GM18517 (cell line): ENCODE data around the gene GPC4.

ENCODE experiments used
- ATAC-seq: cut with Tn5 transposase; IDR thresholded peaks from one replicate; pipeline ENCODE4 v1.9.1; 2021; ENCODE audit warnings: mild to moderate bottlenecking, moderate library complexity; ENCODE audit not compliant: unreplicated experiment

GPC4 gene

DNA sequence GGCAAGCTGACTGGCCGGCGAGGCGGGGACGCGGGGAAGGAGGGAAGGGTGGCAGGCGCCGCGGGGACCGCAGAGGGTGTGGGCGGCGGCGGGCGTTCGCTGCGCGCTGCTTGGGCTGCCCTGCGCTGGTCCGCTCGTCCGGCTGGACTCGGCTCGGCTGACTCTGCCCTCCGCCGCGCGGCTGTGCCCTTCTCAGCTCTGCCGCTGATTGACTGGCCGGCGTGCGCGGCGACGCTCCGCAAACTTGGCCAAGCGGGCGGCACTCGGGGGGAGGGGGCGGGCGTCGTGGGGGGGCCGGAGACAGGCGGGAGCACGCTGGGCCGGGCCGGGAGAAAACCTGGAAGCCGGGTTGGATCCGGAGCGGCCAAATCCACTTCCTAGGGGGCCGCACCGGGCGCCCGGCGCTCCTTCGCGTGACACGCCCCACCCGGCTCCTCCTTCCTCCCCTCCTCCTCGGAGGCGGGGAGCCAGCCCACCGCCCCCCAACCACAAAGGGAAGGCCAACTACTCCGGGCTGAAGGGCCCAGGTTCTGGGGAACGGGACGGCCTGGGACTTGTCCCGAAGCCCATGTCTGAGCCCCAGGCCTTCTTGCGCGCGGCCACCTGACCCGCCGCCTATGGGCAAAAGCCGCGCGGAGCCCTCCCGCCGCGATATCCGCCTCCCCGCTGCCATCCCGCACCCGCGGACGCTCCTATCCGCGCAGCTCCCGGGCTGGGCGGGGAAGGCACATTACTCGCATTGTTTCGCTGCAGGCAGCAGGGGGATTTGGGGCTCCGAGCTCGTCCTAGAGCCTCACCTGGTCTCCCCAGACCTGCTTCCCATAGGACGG is at the start of gene GPC4:
TSS of gene GPC4 (minus strand) at position 214 of the 830 bp plus-strand sequence. CDS start 524 bp downstream, outside the sequence.
- no peak for ATAC-seq

DNA sequence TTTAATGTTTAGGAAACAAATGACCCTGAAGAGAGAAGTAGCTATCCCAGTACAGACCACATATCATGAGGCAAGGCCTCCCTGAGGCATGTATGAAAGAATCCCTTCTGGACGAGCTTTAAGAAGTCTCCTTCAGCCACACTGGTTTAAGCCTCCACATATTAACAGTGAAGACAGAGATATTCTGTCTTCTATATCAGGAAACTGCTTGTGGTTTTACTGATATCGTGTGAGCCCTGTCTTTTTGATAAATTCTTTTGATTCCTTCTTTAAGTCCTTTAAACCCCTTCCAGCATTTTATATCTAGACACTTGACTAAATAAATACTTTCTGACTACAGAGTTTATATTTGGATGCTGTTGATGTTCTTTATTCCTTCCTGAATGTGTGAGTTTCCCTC is 45.9 kb upstream of the GPC4 start:
- ATAC-seq = no peak

- ATAC-seq = no peak
Observed at GRCh38 chrX:133454924-133455323, 39.6 kb upstream of the GPC4 start.

- no peak for ATAC-seq
Observed at GRCh38 chrX:133454491-133454914, 39.2 kb upstream of the GPC4 start.

DNA sequence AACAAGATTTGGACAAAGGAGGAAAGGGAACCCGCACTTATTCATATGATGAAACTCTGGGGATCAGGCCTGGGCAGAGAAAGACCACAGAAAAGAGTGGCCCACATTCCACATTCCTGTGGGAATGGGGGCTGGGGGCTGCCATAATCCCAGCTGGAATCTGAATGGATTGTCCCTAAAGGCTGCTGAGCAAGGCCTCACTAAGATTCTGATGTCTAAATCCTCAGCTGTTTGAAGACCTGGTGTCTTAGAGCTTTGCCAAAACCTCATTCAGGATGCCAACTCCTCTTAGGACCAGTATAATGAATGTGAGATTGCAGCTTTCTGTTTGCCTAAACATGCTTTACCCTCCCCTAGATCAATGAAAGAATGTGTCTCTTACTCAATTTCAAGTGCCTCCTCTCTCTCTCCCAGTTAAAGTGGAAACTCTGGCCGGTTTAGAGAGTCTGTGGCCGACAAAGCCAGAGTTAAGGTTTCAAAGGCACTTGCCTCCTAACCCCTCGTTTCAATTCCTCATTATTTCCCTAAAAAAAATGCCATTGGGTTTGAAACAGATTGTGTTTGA is 33.3 kb upstream of the GPC4 start:
- no peak for ATAC-seq

DNA sequence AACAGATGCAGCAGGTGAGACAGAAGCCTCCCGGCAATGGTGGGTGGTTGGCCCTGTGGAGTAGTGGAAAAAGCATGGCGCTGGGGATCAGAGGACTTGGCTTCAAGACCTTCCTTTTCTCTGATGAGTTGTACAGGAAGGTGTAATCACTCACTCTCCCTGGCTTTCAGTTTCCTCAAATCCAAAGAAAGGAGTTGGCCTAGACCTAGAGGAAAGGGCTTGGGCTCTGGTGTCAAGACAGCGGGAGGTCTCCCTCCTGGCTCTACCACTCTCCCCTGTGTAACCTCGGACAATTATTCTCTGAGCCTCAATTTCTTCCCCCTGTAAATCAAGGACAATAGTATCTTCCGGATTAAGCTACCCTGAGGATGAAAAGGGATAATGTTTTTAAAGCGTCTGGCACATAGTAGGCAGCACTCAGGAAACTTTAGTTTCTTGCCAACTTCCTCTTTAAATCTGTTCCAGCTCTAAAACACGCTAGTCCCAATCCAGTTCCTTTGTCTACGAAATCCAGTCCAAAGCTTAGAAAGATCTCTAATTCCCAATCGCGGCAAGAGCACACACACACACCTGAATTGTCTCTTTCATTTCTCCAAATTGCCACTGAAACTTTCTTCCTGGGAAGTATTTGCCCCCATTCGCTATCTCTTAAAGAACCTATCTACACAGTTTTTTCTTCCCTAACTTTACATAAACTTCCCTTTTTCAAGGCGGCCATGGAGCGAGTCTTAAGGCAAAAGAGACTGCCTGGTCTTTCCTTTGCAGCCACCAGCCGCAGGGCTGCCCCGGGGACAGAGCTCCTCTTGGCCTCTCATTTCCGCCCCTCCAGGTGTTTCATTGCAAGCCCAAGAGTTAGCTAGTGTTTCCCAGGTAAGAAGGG is 29.9 kb upstream of the GPC4 start:
- no peak for ATAC-seq

GRCh38 chrX:133444196-133444595 is 28.9 kb upstream of the GPC4 start:
- no peak for ATAC-seq

- ATAC-seq = no peak
Observed at GRCh38 chrX:133440797-133441163, 25.5 kb upstream of the GPC4 start.

GRCh38 chrX:133440081-133440796 is 24.9 kb upstream of the GPC4 start:
- ATAC-seq = no peak

GRCh38 chrX:133437766-133438165 is 22.5 kb upstream of the GPC4 start:
- no peak for ATAC-seq

DNA sequence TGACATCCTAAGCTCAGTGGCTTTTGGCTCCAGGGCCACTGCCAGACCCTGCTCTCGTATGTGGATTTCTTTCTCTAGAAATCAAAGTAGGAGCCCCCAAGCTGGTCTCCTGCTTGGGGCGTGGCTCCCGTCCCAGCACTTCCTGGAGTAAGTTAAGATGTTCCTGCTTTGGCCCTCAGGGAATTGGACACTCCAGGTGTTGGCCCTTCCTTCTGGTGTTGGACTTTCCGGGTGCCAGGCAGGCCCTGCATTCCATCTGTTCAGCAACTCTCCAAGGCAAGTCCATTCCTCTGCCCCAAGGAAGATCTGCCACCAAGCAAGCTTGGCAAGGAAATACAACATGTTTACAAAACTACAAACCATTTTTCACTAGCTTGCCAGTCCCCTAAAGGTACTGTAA is 22.1 kb upstream of the GPC4 start:
- no peak for ATAC-seq

DNA sequence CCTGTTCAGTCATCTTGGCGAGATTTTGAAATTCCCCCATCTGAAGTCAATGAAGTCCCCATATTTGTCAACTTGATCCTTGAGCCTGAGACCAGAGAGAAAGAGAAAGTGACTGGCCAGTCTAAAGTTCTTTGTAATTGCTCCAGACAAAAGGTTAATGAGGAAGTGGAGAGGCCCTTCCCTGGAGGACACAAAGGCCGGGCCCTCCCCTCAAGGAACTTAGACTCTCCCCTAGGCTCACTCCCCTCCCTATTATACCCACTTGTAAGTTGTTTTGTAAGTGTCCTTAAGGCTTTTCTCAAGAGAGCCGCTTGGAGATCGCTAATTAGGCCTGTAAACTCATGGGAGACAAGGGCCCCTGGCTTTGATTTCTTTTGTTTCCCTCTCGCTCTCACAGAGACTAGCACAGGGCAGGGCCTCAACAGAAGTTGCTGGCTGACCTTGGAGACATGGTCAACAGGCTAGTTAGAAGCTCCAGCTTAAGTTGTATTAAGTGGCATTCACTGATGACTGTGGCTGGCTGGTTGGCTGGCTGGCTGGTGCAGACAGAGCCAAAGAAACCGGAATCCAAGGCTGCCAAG is 20.3 kb upstream of the GPC4 start:
- ATAC-seq = no peak

DNA sequence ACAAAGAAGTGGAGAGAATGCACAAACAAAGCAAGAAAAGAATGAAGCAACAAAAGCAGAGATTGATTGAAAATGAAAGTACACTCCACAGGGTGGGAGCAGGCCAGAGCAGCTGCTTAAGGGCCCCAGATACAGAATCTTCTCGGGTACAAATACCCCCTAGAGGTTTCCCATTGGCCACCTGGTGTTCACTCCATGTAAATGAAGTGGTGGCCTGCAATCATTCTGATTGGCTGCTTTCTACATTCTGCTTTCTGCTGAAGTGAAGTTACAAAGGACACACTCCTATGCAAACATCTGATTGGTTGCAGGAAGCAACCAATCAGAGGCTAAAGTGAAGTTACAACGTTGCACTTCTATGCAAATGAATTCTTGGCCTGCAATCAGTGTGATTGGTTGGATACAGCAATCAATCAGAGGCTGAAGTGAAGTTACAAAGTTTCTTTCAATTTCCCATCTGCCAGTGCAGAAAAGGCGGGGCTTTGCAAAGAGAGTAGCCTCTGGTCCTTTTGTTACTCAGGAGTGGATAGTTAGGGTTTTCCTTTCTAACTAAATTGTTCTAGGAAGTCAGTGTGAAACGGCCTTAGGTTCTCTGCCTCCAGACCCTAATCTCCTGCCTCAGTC is 19.0 kb upstream of the GPC4 start:
- no peak for ATAC-seq

- no peak for ATAC-seq
Observed at GRCh38 chrX:133419911-133420310, 4.6 kb upstream of the GPC4 start.

DNA sequence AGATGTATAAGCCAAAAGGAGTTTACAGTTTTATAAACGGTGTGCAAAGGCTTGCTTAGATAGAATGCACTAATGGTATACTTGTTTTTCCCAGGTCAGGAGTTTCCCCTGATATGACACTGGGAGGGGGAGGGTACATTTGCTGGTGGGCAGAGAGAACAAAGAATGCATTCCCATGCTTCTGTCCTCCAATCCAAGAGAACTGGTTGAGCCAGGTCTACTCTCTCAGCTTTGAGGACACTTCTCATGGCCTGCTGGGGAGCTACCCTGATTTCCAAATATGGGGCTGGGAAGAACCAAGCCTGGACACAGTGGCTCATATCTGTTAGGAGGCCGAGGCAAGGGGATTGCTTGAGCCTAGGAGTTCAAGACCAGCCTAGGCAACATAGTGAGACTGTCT is 3.3 kb upstream of the GPC4 start:
- ATAC-seq = no peak

GRCh38 chrX:133417364-133417763 is 2.1 kb upstream of the GPC4 start:
- no peak for ATAC-seq

DNA sequence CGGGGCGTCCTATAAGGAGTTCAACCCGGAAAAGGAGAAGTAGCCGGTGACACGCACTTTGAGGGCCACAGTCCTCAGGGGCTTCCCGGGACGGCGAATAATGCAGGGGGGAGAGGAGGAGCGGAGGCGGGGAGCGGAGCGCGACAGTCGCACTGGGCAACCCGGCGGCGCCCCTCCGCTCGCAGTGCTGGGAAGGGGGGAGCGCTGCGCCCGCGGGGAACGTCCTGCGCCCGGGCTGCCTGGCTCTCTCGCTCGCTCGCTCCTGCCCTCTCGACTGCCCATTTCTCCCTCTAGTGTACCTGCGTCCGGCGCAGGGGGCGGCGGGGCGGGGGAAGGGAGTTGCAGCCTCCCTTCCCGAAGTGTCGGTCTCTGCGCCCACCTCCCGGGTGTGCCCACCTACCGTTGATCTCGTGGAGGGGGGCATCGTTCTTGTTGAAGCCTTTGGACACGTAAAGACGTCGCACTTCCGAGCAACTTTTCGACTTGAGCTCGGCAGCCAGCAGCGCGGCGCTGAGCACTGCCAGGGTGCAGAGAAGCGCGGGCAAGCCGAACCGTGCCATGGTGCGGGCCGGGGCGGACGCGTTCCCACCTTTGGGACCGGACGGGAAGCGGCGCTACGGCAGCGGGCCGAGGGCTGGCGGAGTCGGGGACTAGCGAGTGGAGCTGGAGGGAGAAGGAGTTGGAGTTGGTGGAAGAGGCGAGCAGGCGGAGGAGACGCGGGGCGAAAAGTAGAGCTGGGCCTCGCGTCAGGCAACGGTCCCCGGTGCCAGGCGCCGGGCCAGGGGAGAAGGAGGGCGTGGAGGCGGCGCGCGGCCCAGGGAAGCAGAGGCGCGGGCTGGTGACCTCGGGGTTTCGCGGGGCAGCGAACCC is 648 bp downstream of the GPC4 start:
- no peak for ATAC-seq

GRCh38 chrX:133413218-133413925 is 1.9 kb downstream of the GPC4 start:
- ATAC-seq = no peak

DNA sequence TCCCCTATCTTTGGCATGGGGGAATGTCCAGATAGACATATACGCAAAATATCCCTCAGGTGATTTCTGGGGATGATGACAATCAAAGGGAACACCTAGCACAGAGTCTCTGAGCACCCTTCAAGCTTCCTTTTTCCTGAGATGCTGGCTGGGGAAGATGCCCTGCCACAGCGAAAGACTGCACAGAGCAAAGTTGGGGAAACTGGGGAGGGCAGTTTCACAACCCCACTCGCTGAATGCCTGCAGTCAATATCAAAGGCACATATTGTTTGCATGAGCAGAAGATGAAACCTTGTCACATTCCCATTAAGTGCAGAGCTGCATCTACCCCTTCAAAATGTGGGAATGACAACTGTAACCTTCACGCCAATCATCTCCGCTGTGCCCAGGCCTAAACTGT is 2.6 kb downstream of the GPC4 start:
- no peak for ATAC-seq
